HG02759 (cell line): ENCODE results near the gene WNT9B.
"Not testable (repeated sequence)": the region's sequence is repeated elsewhere in the genome, so short reads cannot be mapped to it uniquely, and the experiment has no call there.

Experiments used
- ATAC-seq: cut with Tn5 transposase; IDR thresholded peaks from one replicate; pipeline ENCODE4 v1.9.1; 2021; ENCODE audit warnings: mild to moderate bottlenecking, moderate library complexity; ENCODE audit not compliant: unreplicated experiment

Gene WNT9B

DNA sequence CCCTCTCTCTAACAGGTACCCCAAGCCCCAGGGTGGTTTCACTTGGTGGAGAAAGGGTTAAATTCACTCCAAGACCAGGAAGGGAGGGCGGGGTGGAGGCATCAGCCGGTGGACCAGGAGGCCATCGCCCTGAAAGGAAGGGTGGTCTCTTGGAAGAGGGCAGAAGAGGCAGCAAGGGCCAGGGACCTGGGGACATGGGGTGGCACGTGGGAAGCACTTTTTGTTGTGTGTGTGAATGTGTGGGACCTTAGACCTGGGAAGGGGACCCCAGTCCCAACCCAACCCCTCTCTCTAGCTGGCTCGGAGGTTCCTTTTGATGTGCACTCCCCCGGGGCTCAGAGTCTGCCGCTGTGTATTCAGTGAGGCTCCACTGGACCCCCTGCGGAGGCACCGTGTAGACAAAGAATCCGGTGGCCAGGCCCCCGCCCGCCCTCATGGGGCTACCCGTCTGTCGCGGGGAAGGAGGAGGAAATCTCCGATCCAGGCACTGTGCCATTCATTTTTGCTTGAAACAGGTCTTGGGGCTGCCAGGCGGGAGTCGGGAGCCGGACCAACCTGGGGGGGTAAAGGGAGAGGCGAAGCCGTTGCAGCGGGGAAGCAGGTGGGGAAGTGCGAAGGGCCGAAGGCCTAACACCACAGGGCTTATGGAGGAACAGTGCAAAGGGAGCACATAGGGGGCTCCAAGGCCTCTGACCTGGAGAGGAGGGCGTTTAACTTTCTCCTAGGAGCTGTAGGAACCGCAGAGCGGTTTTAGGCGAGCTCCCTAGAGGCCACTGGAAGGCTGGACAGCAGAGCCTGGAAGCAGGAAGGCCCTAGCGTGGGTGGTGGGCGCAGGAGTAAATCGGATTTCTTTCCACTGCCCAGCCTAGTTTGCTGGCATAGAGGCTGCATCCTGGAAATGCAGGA, 29.6 kb upstream of the WNT9B start:
- no peak for ATAC-seq

- ATAC-seq = no peak
Measured at GRCh38 chr17:46822388-46822921, 28.9 kb upstream of the WNT9B start.

GRCh38 chr17:46823657-46824056, 27.7 kb upstream of the WNT9B start:
- ATAC-seq = no peak

DNA sequence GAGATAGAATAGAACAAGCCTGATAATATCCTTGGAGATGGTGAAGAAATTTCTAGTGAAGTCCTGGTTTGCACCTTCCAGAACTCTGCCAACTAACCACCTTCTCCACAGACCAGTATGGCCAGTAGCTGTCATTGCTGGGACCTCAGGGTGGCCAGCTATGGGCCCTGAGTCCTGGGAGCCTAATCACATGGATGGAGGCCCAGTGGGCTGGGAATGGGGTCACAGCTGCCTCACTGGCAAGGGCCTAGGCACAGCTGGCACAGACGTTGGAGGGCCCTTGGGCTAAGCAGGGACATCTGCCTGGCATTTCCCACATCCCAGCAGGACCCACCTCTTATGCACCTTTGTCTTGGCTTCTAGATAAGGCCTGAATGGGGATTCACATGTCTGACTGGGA, 25.3 kb upstream of the WNT9B start:
- ATAC-seq = no peak

- no peak for ATAC-seq
Measured at GRCh38 chr17:46827274-46827673, 24.1 kb upstream of the WNT9B start.

DNA sequence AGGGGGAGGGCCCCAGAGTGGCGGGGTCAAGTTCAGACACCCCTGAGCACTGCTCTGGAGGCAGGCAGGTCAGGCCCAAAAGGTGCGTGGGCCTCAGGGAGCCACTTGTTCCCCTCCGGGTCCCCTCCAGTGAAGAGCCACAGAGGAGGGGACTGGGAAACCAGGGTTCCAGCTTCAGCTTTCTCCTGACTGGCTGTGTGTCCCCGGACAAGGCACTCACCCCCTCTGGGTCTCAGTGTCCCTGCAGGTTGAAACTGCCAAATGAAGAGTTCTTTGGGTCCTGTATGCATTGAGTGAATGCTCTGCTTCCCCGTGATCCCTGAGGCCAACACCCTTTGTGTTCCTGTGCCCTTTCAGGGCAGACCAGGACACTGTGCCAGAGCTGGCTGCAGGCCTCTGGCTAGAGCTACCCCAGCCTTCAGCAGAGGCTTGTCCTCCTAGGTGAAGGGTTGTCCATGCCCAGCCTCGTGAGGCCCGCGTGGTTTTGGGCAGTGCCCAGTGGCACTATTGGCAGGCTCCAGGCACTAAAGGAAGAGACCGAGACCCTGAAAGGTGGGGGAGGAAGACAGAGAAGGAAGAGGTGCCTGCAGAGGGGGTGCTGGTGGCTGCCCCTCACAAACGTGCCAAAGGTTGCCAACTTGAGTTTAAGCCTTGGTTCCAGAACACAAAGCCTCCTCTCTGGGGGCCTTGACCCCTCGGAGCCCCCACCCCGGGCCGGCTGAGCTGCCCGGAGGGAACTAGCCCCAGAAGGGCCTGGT, 19.6 kb upstream of the WNT9B start:
- no peak for ATAC-seq

DNA sequence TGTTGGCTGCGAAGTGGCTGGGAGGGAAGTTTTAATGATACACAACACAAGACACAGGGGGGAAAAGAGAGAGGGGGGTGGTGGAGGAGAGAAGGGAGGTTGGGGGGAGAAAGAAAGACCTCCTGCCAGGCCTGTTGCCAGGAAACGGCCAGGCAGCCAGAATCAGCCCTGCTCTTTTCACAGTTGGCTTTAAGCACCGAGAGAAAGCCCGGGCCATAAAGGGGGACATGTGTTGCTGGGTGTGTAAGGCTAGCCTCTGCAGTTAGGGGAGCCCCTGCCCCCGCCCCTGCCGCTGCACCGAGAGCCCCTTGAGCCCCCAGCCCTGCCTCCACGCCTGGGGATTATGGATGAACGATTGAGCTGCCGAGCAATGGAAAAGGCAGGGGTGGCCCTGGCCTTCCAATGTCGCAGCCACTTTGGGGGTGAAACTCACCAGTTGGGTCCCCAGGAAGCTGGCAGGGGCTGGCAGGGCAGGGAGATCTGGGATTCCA, 19.0 kb upstream of the WNT9B start:
- ATAC-seq = no peak

GRCh38 chr17:46832945-46833839, 18.2 kb upstream of the WNT9B start:
- ATAC-seq = no peak

- no peak for ATAC-seq
Measured at GRCh38 chr17:46833840-46834208, 17.6 kb upstream of the WNT9B start.

DNA sequence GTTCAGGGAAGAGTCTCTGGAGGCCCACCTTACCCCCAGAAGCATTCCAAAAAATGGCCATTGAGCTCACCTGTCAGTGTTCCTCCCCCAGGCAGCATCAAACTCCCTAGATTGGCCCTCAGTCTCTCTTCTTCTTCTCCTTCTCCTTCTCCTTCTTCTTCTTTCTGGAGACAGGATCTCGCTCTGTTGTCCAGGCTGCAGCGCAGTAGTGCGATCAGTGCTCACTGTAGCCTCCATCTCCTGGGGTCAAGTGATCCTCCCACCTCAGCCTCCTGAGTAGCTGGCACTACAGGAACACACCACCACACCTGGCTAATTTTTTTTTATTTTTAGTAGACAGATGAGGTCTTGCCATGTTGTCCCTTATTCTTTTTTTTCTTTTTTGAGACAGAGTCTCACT, 16.5 kb upstream of the WNT9B start:
- ATAC-seq = no peak

- ATAC-seq = no peak
Measured at GRCh38 chr17:46836500-46836899, 14.9 kb upstream of the WNT9B start.

GRCh38 chr17:46837521-46837920, 13.9 kb upstream of the WNT9B start:
- no peak for ATAC-seq

GRCh38 chr17:46839211-46839610, 12.2 kb upstream of the WNT9B start:
- no peak for ATAC-seq

DNA sequence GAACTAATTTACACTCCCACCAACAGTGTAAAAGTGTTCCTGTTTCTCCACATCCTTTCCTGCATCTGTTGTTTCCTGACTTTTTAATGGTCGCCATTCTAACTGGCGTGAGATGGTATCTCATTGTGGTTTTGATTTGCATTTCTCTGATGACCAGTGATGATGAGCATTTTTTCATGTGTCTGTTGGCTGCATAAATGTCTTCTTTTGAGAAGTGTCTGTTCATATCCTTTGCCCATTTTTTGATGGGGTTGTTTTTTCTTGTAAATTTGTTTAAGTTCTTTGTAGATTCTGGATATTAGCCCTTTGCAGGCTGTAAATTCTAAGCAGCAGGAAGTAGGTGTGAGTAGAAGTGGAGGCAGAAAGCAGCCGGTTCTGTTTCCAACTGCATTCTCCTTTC, 10.8 kb upstream of the WNT9B start:
- not testable (repeated sequence) for ATAC-seq

- ATAC-seq = no peak
Measured at GRCh38 chr17:46841561-46842379, 9.6 kb upstream of the WNT9B start.

DNA sequence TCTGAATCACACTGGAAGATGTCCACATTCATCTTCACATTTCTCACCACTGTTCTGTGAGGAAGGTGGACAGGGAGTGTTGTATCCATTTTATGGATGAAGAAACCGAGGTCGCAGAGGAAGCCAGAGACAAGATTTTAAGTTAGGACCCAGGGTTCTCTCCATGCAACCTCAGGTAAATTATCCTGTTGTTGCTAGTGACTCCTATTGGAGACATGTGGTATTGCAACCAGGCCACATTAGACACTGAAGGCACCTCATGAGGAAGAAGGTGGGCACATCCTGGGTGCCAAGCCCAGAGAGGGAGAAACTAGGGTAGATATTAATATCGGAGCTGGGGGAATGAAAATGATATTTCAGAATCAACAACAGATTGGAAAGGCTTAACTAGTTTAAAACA, 8.5 kb upstream of the WNT9B start:
- no peak for ATAC-seq

DNA sequence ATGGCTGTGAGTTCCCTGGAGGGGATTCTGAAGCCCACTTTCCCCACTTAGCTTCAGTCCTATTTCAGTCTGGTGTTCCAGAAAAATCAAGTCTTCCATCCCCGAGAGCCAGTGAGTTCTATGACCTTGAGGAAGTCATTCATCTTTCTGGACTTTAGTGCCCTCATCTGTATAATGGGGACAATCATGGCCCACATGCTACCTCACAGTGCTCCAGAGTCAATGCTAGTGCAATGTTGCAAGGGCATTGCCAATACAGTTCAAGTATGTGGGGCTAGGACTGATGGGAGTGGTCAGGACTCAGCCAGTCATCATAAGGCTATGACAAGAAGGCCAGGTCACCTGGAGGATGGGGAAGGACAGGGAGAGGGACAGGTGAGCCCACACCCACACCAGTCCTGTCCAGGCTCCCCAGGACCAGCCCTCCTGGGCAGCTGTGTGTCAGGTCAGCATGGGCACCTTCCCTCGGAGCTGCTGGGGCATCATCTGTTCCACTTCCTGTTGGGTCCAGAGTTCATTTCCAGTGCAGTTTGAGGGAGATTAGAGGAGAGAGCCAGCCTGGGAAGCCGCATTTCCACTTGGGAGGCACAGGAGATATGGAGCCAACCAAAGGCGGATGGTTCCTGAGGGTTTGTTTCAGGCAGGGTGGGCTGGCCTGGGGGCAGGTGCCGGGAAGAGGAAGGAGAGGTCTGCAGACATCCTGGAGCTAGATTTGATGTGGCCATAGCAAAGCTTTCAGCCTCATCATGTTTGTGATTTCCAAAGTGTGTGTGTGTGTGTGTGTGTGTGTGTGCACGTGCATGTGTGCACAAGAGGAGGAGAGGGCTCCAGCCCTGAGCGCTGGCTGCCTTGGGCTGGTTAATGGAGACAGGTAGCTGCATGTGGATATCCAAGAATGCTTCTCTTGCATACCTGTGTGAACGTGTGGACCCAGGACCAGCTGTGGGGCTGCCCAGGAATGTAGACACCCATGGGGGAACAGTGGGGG, 3.9 kb upstream of the WNT9B start:
- ATAC-seq = no peak

- ATAC-seq = no peak
Measured at GRCh38 chr17:46848534-46848933, 2.8 kb upstream of the WNT9B start.

- no peak for ATAC-seq
Measured at GRCh38 chr17:46850688-46851028, 725 bp upstream of the WNT9B start.
